Fibroblast of skin of left biceps (primary cell): Measurements from ENCODE around the gene CDYL2.

Experiments
- DNase-seq, 2 experiments: peaks; one replicate each; pipeline ENCODE4 v3.0.0-alpha.2; 2013; ENCODE audit warnings: low read depth in 2 of 2

The CDYL2 gene

DNA sequence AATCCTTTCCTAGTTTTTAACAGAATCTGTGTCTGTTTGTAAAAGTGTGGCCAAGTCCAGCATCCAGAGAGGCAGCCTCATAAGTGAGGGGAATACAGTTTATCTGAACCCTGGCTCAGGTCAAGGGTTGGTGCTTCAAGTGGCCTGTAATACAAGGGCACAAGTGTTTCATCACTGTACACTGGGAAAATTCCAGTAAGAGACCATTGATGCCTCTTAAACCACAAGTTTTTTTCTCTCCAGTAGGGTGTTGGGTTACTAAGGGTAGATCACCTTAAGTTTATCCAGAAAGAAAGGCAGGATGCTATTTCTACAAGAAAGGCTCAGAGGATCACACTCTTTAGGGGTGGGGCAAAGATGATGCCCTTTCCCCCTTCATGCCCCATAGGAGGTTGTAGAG is 96.7 kb downstream of the CDYL2 start:
- DNase-seq = no peak

DNA sequence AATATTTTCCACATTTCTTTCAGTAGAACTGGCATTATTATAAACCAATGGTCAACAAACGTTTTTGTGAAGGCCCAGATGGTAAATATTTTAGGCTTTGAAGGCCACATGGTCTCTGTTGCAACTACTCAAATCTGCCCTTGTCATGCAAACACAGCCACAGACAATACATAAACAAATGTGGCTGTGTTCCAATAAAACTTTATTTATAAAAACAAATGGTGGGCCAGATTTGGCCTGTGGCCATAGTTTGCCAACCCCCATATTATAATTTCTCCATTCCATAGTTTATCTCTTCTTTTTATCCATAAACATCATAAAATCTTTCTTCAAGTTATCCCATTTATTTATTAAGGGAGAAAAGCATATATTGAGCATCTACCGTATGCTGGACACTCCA is 98.8 kb downstream of the CDYL2 start:
- DNase-seq = no peak

GRCh38 chr16:80704751-80705505 is 99.5 kb downstream of the CDYL2 start:
- DNase-seq = no peak

- DNase-seq = no peak
Measured at GRCh38 chr16:80703131-80704071, 101.0 kb downstream of the CDYL2 start.

GRCh38 chr16:80702696-80703095 is 101.7 kb downstream of the CDYL2 start:
- DNase-seq = no peak

GRCh38 chr16:80700558-80700957 is 103.8 kb downstream of the CDYL2 start:
- no peak for DNase-seq

- DNase-seq = no peak
Measured at GRCh38 chr16:80695020-80695419, 109.4 kb downstream of the CDYL2 start.

- DNase-seq = no peak
Measured at GRCh38 chr16:80693553-80693952, 110.8 kb downstream of the CDYL2 start.

DNA sequence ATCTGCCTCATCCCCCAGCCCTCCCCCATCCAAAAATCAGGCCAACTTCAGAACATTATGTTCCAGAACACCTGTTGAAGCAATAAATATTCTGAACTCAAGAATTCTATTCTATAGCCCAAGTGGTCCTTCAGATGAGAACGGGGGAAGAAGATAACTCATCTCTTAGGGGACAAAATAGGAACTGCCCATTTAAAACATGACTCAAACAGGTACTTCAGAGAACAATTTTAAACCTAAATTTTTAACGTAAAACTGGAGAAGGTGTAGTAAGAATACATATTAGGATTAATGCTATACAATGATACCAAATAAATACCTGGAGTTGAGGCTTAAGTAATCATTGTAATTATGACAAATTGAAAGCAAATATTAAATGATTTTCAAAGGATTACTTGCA is 112.1 kb downstream of the CDYL2 start:
- no peak for DNase-seq

GRCh38 chr16:80691111-80691741 is 113.2 kb downstream of the CDYL2 start:
- DNase-seq = peak in 1 of 2 experiments; percentile 1

DNA sequence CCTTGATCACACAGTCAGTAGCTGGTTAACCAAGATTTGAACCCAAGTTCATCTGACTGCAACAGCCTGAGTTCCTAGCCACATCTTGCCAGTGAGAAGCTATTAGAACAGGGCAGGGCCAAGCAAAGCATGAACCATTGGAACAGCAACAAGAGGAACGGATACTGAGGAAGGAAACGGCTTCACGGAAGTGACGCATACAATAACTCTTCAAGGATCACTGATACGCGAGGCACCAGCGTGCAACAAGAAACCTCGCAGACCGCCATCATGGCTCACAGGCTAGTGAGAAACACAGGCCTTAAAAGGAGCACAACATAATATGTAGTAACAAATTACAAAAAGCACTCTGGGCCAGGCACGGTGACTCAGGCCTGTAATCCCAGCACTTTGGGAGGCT is 114.9 kb downstream of the CDYL2 start:
- no peak for DNase-seq

DNA sequence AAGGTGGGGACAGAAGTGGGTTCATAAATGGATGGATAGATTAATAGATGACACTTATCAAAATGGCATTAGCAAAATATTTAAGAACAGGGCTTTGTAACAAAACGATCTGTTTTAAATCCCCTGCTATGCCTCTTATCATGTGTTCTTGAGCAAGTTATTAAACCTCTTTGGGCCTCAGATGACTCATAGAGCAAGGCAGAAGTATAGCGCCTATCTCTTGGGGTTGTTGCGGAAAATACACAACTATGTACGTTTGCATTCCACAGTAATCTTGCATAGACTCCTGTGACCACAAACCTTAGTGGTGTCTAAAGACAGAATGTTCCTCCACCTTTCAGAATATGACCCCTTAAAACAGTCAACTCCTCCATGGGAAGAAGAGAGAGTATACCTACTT is 116.8 kb downstream of the CDYL2 start:
- DNase-seq = peak in 1 of 2 experiments; percentile 1

DNA sequence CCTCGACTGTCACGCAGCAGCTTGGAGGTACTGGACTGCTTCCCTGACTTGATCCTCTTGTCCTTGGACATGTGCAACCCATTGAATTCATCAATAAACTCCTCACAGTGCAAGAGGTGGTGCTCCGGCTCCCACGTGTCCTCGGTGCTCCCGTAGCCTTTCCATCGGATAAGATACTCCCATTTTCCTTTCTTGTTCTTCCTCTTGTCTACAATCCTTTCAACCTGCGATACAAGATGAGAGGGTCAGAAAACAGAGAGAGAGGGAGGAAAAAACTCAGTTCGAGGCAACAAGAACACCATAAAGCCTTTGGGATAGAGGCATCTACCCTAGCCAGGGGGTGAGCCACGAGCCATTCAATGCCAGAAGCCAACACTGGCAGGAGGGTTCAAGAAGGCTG is 119.5 kb downstream of the CDYL2 start:
- no peak for DNase-seq

DNA sequence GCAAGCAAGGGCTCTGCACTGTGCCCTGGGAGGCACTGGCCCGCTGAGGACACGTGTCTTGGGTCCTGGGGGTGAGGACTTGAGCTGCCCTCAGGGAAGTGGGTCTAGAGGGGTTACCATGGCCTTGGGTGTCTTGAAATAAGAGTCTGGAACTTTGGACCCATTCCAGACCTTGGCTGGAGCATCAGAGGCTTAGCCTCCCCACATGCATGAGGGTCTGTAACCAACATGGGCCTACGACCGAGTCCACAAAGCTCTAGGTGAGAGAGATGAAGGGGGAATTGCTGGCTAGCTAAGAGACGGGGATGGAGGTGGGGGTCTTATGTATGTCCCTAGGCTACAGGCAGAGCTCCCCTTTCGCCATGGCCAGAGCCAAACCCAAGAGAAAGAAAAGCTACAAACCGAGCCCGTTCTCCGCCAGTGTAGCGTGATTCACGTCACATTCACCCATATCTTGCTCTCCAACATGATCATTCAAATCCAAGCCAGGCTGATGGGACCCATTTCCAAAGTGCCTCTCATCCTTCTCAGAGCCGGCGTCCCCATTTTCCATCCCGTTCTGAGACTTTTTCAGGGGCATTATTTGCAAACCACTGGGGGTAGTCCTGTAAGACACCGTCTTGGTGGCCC is 120.1 kb downstream of the CDYL2 start:
- DNase-seq = no peak

GRCh38 chr16:80683646-80684045 is 120.8 kb downstream of the CDYL2 start:
- DNase-seq = no peak

DNA sequence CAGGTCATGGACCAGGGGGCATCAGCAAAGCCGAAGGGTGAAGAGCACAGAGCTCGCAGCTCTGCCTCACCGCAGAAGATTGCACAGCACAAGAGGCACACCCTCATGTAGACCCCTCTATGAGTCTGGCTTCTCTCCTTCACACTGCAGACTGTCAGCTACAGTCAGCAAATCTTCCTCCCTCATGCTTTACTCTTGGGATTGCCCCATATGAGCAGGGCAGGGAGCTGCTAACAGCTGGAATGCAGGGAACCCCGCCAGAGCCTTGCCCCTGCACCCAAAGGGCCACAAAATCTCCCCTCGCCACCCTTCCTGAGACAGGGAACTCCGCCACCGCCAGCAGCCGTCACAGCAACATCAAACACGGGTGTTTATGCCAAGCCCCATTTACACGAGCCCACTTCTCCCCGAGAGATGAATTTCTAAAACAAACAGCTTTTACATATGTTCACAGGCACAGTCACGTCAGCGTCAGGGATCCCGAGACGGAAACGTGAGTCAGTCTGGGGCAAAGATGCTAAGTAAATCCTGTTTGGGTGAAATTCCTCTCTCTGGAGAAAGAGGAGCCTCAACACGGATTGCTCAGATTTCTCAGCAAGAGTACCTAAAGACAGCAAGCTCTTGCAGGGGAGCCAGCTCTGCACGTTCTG is 121.9 kb downstream of the CDYL2 start:
- DNase-seq = peak; percentile 39 to 40

DNA sequence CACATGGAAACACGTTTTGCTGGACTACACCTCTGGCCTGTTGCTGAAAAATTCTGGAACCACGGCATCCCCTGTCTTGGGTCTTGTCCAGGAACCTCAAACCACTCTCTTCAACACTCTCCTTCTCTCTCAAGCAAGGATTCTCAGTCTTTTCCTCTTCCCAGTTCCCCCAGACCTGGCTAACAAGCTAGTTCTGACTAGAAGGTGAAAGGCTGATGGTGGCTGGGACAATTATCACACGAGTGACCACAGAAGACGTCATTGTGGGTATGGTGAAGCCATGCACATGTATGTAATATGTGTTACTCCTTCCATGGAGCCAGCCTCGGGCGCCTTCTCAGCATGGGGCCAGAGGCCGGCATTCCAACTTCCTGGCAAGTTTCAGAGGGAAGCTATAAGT is 123.0 kb downstream of the CDYL2 start:
- no peak for DNase-seq

- DNase-seq = no peak
Measured at GRCh38 chr16:80680839-80681238, 123.6 kb downstream of the CDYL2 start.

DNA sequence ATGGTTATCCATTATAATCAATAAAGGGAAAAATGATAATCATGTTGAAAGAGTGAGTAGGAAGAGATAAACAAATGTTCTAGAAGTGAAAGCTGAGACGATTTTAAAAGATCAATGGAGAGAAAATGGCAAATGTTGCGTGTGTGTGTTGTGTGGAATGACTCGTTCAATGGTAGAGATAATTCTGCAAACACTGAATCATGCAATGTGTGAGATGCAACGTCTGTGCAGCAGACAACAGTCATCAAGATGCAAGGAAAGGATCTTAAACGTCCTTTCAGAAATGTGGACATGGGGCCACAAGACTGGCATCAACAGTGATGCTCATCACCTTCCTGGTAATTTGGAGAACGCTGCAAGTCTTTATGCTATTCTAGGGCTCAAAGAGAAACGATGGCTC is 124.4 kb downstream of the CDYL2 start:
- DNase-seq = no peak

DNA sequence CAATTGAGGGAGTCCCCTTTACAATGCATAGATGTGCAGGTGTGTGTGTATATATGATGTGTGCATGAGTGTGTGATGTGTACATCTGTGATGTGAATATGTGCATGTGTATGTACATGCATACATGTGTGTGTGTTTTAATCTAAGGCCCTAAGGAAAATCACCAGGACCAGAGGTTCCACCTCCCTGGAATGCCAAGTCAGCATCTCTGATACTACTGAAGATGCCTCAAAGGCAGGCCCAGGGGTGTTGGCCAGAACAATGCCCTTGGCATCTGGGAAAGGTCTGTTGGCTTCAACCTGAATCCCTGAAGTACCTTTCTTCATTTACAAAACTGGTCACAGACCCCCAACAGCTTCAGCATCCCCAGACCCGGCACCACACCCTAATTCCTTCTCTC is 129.5 kb downstream of the CDYL2 start:
- no peak for DNase-seq

DNA sequence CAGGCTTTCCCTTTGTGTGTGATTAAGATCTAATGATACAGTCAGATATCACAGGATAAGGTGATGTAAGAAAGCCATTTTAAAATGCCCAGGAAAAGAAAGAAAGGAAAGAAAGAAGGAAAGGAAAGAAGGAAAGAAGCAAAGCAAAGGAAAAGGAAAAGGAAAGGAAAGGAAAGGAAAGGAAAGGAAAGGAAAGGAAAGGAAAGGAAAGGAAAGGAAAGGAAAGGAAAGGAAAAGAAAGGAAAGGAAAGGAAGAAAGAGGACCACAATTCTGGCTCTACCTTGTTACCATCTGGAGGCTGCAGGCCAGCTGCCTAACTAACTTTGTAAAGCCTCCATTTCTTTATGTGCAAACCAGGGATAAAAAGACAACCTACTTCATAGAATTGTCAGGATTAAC is 132.0 kb downstream of the CDYL2 start:
- DNase-seq = no peak
